HG02943 (cell line): Measurements from ENCODE around the gene B4GALT7.

Source experiments
- ATAC-seq: cut with Tn5 transposase; IDR thresholded peaks from one replicate; pipeline ENCODE4 v1.9.1; 2021; ENCODE audit warnings: mild to moderate bottlenecking, low read depth, moderate library complexity; ENCODE audit not compliant: unreplicated experiment

B4GALT7 gene

DNA sequence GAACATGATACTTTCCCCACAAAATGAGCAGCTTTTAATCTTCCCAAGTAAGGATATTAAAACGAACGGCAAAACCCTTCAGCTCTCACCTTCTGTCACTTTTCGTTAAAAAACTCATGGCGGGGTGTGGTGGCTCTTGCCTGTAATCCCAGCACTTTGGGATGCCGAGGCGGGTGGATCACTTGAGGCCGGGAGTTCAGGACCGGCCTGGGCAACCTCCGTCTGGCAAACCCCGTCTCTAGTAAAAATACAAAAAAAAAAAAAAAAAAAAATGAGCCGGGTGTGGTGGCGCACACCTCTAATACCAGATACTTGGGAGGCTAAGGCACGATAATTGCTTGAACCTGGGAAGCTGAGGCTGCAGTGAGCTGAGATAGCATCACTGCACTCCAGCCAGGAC lies 7.0 kb upstream of the B4GALT7 start:
- ATAC-seq, result no peak

DNA sequence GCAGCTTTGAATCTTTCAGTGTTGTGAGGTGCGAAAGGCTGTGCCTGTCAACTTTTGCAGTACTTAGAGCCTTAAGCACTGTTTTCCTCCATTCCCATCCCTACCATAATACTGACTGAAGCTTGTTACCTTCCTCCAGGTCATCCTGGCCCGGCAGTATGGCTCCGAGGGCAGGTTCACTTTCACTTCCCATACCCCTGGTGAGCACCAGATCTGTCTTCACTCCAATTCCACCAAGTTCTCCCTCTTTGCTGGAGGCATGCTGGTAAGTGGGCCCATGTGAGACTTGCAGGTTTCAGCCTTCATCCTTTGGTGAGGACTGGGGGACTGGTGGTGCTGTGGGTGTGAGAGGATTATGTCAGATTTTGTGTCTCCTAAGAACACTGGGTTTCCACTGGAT lies 6.4 kb upstream of the B4GALT7 start:
- ATAC-seq, result no peak

DNA sequence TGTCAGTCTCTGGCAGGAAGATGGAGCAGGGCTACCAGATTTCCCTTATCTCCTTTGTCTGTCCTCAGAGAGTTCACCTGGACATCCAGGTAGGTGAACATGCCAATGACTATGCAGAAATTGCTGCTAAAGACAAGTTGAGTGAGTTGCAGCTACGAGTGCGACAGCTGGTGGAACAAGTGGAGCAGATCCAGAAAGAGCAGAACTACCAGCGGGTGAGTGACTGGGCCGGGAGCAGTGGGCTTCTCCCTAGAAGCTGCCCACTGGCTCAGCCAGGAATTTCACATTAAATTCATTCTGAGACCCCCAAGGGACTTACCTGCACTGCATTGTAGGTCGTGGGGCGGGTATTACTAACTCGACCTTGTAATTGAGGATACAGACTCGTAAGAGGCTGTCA lies 5.9 kb upstream of the B4GALT7 start:
- no peak for ATAC-seq

DNA sequence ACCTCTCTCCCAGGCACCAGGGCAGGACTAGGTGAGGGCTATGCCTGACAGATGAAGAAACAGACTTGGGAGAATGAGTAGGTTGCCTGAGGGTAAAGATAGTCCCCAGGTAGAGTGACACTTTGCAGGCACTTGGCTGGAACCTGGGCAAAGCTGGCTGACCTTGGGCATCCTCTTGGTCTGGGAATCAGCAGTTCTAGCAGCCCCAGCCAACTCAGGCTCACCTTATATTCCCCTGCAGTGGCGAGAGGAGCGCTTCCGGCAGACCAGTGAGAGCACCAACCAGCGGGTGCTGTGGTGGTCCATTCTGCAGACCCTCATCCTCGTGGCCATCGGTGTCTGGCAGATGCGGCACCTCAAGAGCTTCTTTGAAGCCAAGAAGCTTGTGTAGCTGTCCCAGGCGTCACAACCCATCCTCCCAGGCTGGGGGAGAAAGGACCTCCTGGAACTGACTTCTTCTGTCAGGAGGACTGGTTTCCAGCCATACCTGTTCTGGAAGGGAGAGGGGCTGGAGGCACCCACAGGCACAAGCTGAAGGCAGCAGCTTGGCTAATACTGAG lies 4.8 kb upstream of the B4GALT7 start:
- no peak for ATAC-seq

DNA sequence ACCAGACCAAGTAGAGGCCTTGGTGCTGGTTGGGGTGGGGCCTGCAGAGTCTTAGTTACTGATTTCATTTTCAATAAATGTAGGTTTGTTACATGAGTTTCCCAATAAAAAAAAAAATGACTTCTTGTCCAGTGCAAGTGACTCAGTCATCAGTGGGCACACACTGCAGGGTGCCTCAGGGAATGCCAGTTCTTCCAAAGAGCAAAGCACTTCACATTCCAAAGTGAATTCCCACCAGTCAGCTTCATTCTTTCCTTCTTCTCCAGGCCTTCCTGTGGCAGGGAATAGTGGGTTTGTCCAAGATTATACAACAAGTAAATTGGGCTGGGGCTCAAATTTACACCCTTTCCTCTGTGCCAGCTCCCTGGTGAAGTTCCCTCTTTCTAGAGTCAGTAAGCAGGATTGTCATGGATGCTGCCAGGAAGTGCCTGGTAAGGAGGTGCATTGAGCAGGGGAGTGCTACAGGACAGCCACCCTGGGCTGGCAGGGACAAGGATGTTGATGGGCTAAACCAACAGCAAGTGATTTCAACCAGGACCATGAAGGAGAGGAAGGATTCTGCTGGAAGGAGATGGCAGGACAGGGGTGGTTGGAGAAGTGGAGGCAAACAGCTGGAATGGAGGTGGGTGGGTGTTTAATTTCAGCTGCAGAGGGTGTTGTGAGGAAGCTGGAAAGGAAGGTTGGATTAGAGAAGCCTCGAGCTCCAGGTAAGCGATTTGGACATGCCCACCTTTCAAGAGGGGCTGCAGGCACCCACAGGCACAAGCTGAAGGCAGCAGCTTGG lies 3.7 kb upstream of the B4GALT7 start:
- ATAC-seq, result no peak

DNA sequence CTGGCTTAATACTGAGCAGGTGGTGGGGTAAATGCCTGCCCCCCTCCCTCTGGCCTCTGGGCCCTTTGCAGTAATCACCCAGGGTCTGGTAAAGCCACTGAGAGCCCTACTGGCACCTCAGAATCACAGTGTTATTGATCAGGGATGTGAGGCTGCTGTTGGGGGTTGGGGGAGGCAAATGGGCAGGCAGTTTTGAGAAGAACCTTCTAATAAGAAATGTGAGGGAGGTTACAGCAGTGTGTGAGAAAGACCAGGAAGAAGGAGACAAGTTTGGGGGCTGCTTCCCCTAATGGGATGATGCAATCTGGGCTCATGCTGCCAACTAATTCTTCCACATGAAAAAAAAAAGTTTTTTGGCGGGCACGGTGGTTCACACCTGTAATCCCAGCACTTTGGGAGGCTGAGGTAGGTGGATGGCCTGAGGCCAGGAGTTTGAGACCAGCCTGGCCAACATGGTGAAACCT lies 3.1 kb upstream of the B4GALT7 start:
- no peak for ATAC-seq

DNA sequence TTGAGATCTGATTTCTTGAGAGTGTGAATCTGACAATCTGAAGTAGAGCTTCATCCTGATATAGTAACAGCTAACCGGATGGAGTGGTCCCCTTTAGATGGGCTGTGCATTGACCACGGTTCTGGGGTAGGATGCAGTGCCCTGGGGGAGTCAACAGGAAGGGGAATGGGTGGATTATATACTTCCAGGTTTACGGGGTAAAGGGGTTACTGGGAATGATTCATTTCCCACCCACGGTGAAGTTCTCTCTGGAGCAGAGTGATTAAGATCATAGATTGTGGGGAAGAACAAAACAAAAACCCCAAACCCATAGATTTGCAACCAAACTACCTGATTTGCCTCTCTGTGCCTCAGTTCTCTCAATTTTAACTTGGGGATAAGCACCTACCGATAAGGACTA lies 1.5 kb upstream of the B4GALT7 start:
- no peak for ATAC-seq

DNA sequence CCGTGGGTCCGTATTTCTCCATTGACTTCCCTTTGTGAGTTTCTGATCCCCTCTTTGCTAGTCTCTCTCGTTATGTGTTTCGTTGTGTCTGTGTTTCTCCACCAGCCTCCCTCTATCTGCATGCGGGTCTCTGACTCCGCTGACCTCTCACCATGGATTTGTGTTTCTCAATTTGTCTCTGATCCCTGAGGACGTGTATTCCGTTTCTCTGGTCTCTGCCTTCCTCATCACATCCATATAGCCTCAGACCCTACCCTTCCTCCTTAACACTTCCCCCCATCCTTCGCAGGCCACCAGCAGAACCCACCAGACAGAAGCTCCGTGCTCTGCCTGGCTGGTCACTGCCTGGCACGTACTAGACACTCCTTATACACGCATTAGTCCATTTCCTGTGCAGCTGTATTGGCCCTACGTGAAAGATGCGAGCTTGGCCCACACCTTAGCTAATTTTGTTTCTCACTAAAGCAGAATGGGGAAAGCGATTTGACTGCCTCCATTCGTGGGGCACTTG lies 631 bp downstream of the B4GALT7 start:
- no peak for ATAC-seq

DNA sequence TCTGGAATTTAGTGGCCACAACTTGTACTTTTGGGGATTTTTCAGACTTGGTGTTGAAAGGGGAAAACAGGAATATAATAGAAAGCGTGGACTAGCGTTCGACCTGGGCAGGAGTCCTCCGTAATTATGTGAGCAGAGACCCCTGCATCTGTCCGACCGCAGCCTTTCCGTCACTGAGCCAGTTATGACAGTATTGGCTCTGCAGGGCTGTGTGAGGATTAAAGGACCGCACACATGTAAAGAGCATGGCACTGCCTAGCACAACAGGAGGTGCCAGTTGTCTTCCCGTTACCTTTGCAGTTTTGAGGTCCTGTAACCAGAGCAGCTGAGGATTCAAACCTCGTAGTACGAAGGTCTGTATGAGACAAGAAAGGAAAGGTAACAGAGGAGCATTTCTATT lies 1.2 kb downstream of the B4GALT7 start:
- no peak for ATAC-seq

DNA sequence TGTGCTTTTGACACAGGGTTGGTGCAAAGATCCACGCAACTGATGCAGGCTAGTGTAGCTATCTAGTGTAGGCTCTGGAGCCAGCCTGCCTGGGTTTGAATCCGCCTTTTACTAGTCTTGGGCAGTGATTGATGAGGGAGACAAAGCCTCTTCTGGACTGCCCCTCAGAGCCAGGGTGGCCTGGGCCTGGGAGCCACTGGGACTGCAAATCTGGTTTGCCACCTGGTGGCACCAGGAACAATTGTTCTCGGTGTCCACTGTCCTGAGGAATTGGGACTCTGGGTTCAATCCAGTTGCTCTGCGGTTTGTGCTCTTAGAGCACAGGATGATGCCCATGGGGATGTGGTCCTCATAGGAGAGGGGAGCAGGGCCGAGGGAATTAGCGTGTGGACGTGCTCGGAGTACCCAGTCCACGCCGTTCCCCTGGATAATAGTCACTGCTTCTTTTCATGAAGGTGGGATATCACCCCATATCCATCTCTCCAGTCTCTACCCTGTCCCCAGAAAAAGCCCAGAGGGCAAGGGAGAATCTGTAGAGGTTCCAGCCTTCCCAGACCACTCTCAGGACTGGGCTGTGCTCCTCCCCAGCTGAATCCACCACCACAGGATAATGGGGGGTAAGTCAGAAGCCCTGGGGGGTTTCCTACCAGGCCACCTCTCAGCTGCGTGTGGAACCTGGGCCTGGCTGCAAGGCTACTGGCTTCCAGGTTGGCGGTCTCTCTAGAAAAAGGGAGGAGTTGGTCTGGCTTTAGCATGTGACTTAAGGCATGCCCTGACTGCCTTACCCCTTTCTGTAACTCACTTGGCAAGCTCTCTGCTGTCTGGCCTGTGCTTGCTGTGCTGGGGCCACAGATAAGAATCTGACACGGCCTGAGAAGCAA lies 1.9 kb downstream of the B4GALT7 start:
- ATAC-seq, result no peak

DNA sequence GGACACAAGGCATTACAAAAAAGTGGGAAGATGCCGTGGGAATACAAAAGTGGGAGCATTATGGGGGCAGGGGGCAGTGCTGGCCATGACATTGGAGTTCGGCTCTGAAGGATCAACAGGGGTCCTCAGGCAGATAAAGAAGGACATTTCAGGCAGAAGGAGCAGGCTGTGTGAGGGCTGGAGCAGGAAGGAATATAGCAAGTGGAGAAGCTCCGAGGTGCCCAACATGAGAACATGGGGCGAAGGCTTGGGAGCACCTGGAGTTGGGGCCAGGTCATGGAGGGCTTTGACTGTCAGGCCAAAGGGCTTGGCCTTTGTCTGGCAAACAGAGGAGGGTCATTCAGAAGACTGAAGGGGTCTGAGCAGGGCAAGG lies 2.5 kb downstream of the B4GALT7 start:
- no peak for ATAC-seq

DNA sequence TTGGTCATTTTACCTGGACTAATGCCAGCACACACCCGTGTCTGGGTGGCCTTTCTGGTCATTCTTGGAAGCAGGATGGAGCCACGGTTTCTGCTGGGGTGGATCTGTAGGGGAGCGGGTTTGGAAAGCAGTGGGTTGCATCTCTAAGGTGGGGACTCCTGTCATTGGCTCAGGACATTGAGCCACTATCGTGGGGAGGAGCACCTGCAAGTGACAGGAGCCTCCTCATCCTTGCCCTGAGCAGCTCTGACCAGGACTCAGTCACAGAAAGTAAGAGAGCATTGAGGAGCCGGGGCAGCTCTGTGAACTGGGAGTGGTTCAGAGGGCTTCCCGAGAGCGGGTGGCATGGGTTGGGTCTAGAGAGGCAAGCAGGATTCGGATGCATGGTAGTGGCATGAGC lies 3.7 kb downstream of the B4GALT7 start:
- ATAC-seq, result no peak

DNA sequence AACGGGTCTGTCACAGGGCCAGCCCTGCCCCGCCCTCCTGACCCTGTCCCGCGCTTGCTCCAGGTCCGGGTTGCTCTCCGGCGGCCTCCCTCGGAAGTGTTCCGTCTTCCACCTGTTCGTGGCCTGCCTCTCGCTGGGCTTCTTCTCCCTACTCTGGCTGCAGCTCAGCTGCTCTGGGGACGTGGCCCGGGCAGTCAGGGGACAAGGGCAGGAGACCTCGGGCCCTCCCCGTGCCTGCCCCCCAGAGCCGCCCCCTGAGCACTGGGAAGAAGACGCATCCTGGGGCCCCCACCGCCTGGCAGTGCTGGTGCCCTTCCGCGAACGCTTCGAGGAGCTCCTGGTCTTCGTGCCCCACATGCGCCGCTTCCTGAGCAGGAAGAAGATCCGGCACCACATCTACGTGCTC lies 4.2 kb downstream of the B4GALT7 start:
- ATAC-seq, result no peak

DNA sequence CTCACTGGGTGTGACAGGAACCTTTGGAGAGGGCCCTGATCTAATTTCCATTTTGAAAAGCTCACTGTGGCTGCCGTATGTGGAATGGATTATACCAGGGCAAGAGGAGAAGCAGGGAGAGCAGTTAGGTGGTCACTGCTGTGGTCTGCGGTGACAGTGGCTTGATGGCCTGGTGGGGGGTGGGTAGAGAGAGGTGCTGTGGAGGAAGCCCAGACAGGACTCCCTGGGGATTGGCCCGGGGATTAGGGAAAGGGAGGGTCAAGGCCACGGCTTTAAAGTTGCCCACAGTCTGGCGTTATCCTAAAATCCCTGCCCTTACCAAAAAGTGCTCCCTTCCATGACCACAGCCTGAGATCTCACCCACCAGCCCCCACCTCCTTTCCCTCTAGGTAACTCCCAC lies 4.7 kb downstream of the B4GALT7 start:
- no peak for ATAC-seq

DNA sequence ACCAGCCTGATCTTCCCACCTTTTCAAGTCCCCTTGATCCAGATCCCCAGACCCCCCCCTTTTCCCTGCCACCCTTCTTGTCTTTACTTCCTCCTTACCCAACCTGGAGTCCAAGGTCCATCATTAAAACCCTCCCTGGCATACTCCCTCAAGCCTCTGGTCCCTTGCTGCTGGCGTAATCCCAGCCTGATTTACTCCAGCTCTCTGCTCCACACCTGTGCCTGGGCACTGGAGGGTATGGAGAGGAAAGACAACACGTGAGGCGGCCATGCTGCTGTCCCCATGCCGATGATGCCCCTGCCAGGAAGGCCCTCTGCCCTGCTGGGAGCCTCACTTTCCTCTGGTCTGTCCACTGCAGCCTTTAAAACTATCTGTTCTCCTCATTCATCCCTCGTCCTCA lies 5.1 kb downstream of the B4GALT7 start:
- no peak for ATAC-seq

DNA sequence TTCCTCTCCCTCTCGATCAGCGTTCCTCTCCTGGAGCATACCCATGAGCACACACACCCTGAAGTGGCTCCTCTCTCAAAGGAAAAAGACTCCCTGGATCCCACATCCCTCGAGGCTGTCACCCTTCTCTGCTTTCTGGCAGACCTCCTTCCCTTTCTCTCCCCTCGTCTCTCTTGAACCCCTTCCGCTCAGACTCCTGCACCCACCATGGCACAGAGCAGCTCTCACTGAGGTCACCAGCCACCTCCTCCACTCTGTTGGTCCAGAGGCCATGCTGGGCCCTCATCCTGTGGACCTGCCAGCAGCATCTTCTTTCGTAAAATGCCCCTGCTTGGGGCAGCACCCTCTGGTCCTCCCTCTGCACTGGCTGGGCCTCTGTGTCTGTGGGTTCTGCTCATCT lies 5.7 kb downstream of the B4GALT7 start:
- no peak for ATAC-seq

DNA sequence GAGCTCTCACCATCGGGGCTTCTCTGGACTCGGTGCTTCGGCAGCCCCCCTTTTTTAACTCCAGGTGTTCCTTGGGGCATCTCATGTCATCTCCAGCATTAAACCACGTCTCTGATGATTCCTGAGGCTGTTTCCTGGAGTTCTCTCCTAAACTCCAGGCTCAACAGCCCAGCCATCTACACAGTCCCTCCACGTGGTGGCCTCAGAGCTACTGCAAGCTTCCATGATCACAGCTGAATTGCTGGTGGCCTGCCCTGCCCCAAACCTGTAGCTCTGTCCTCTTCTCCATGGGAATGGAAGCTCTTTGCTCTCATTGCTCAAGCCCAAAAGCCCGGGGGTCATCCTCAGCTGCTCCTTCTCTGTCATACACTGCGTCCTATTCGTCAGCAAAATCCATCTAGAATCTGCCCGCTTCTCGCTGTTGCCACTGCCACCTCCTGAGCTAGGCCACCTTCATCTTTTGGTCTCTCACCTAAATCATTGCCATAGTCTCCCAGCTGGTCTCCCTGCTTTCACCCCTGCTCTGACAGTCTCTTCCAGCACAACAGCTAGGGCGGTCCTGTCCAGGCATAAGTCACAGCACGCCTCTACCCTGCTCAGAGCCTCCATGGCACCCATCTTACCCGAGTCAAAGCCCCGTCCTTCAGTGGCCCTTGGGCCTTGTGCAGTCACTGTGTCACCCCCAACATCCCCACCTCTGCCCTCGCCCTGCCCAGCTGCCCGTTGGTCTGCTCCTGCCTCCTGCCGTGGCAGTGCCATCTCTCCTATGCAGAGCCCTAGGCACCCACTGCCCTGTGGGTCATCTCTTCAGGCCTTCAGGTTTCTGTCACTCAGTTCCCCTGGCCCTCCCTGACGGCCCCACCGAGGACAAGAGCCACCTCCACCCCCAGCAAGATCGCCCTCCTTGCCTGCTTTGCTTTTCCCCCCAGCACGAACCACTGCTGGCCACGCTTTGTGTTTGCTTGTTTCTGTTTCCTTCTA lies 6.4 kb downstream of the B4GALT7 start:
- ATAC-seq, result no peak

DNA sequence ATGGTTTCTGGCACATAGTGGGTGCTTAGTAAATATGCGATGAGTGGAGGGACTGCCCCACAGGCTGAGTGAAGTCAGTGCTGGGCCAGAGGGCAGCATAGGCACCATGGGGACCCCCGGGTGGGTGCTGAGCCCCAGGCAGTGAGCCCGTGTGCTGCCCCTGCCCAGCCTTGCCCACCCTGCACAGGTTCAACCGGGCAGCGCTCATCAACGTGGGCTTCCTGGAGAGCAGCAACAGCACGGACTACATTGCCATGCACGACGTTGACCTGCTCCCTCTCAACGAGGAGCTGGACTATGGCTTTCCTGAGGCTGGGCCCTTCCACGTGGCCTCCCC lies 7.2 kb downstream of the B4GALT7 start:
- no peak for ATAC-seq

DNA sequence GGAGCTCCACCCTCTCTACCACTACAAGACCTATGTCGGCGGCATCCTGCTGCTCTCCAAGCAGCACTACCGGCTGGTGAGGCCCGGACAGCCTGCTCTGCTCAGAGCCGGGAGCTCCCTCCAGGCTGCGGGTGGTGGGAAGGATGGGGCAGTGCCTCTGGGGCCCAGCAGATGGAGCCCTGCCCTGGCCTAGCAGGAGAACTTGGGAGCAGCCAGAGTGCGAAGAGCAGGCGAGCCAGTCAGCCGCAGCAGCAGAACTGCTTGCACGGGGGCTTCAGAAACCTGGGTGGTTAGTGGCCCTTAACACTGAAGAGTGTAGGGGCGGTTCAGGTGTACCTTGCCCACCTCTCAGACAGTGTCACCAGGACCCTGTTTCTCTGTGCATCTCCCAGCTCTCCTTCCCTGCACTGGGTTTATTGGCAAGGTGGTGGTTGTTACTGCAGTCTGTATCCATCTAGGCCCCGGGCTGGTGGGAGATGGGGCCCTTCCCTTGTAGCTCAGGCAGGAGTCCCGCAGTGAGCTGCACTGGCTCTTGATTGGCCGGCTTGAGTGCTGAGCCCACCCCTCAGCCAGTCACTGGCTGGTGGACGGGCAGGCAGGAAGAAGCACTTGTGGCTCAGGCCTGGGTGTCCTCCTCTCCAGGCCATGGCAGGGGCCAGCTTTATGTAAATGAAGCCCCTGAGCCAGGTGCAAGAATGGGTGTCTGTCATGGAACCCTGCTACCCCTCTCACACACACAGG lies 7.7 kb downstream of the B4GALT7 start:
- no peak for ATAC-seq
